DND-41 (cell line): ENCODE data around the gene OR2AE1.

ENCODE experiments used
- ATAC-seq: fragments of 200-7000 bp; cut with Tn5 transposase; 3 replicates; pipeline ENCODE4 v1.9.1; 2021; ENCODE audit warnings: low read depth; ENCODE audit not compliant: insufficient read depth
- DNase-seq: peaks from one replicate; pipeline ENCODE4 v3.0.0-alpha.2; 2020
- H2AFZ ChIP-seq: 2 replicates; pipeline ENCODE4 v1.6.0; 2012; ENCODE audit warnings: low read depth, low read length
- H3K27ac ChIP-seq: 2 replicates; pipeline ENCODE4 v1.5.1; 2012; ENCODE audit warnings: low read length, inconsistent platforms
- H3K27me3 ChIP-seq: fragments of 200-600 bp; sonication (generic); 2 replicates; pipeline ENCODE4 v1.6.0; 2012; ENCODE audit warnings: low read length, mild to moderate bottlenecking, inconsistent platforms; ENCODE audit not compliant: insufficient read depth, poor library complexity
- H3K36me3 ChIP-seq: 2 replicates; pipeline ENCODE4 v1.5.1; 2012; ENCODE audit warnings: low read length, inconsistent platforms; ENCODE audit not compliant: insufficient read depth
- H3K4me1 ChIP-seq: 2 replicates; pipeline ENCODE4 v1.5.1; 2012; ENCODE audit warnings: mild to moderate bottlenecking, low read length; ENCODE audit not compliant: insufficient read depth
- H3K4me2 ChIP-seq: 2 replicates; pipeline ENCODE4 v1.6.0; 2012; ENCODE audit warnings: mild to moderate bottlenecking, moderate library complexity, low read length, inconsistent platforms; ENCODE audit not compliant: insufficient read depth
- H3K4me3 ChIP-seq, 2 experiments: fragments of 200-600 bp in 1 of 2; shearing (Covaris generic) in 1 of 2; 2 replicates each; pipeline ENCODE4 v1.5.1; 2012 to 2016; ENCODE audit warnings: inconsistent platforms in 2 of 2, low read length in 2 of 2, mild to moderate bottlenecking in 2 of 2, low read depth in 1 of 2, moderate library complexity in 1 of 2
- H3K79me2 ChIP-seq: 2 replicates; pipeline ENCODE4 v1.6.0; 2012; ENCODE audit warnings: low read length, inconsistent platforms; ENCODE audit not compliant: insufficient read depth
- H3K9ac ChIP-seq: 2 replicates; pipeline ENCODE4 v1.6.0; 2012; ENCODE audit warnings: low read depth, mild to moderate bottlenecking, inconsistent platforms, low read length, moderate library complexity
- H3K9me3 ChIP-seq: 2 replicates; pipeline ENCODE4 v1.5.1; 2012; ENCODE audit warnings: low read length, moderate library complexity, mild to moderate bottlenecking, inconsistent platforms; ENCODE audit not compliant: insufficient read depth, severe bottlenecking
- H4K20me1 ChIP-seq: 2 replicates; pipeline ENCODE4 v1.6.0; 2012; ENCODE audit warnings: low read length; ENCODE audit not compliant: insufficient read depth
- EZH2 ChIP-seq: IDR thresholded peaks from 3 replicates; pipeline ENCODE4 v1.6.1; 2012; ENCODE audit warnings: borderline replicate concordance, low read depth, mild to moderate bottlenecking, moderate library complexity, low read length, inconsistent platforms; ENCODE audit not compliant: severe bottlenecking
- TF ChIP-seq, protein P1 (sequence below): IDR thresholded peaks from 2 replicates; pipeline ENCODE4 v1.5.1; 2012; ENCODE audit warnings: borderline replicate concordance, low read length, moderate library complexity, mild to moderate bottlenecking; ENCODE audit not compliant: poor library complexity, severe bottlenecking; ENCODE audit errors: extremely low read depth

The OR2AE1 gene, protein sequence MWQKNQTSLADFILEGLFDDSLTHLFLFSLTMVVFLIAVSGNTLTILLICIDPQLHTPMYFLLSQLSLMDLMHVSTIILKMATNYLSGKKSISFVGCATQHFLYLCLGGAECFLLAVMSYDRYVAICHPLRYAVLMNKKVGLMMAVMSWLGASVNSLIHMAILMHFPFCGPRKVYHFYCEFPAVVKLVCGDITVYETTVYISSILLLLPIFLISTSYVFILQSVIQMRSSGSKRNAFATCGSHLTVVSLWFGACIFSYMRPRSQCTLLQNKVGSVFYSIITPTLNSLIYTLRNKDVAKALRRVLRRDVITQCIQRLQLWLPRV

DNA sequence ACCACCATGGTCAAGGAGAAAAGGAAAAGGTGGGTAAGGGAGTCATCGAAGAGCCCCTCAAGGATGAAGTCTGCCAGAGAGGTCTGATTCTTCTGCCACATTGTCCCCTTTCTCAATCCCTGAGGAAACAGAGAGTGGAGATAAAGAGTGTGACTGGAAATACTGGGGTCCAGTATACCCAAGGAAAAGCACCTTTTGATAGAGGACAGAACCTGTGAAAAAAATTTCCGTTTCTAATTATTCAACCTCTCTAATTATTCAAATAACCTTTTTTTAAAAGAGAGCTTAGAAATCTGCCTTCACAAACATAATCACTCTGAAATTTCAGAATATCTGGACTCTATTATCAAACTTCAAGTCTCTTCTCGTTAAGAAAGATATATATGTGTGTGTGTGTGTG lies at the start of gene OR2AE1:
Gene OR2AE1 (minus strand): TSS at position 101 of the 400 bp plus-strand sequence. CDS start 0 bp downstream, at position 101.
- H2AFZ ChIP-seq: no peak within 1 kb of the TSS
- H3K4me2 ChIP-seq: no peak within 1 kb of the TSS
- no peaks in the 10 kb centered on the region for H3K36me3 ChIP-seq
- DNase-seq (no peak), ATAC-seq (no peak)
- H4K20me1 ChIP-seq: no peaks in the 10 kb centered on the region
- H3K9me3 ChIP-seq: no peaks in the 10 kb centered on the region
- H3K9ac ChIP-seq: no peak within 1 kb of the TSS
- no peaks in the 10 kb centered on the region for H3K27me3 ChIP-seq
- no peak within 1 kb of the TSS for H3K4me3 ChIP-seq
- no peaks in the 10 kb centered on the region for H3K79me2 ChIP-seq
- H3K27ac ChIP-seq: no peak within 1 kb of the TSS
- H3K4me1 ChIP-seq: no peaks in the 10 kb centered on the region
- TF ChIP-seq, protein P1, sequence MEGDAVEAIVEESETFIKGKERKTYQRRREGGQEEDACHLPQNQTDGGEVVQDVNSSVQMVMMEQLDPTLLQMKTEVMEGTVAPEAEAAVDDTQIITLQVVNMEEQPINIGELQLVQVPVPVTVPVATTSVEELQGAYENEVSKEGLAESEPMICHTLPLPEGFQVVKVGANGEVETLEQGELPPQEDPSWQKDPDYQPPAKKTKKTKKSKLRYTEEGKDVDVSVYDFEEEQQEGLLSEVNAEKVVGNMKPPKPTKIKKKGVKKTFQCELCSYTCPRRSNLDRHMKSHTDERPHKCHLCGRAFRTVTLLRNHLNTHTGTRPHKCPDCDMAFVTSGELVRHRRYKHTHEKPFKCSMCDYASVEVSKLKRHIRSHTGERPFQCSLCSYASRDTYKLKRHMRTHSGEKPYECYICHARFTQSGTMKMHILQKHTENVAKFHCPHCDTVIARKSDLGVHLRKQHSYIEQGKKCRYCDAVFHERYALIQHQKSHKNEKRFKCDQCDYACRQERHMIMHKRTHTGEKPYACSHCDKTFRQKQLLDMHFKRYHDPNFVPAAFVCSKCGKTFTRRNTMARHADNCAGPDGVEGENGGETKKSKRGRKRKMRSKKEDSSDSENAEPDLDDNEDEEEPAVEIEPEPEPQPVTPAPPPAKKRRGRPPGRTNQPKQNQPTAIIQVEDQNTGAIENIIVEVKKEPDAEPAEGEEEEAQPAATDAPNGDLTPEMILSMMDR: no peak
- no peak for TF ChIP-seq EZH2

DNA sequence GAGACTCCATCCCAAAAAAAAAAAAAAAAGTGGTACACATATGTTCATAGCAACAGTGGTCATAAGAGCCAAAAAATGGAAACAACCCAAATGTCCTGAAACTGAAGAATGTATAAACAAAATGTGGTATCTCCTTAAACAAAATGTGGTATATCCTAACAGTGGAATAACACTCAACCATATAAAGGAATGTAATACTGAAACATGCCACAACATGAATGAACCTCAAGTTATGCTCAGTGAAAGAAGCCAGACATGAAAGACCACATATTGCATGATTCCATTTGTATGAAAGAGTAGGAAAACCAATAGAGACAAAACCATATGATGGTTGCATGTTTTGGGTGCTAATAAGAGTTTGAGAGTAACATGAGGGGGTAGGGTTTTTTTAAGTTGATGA lies 49.5 kb upstream of the OR2AE1 start:
- Histone ChIP-seq H3K27me3 (peaks cover 25% of the 10 kb centered on the region), H3K27ac (no peak overlapping the region), H3K36me3 (no peaks in the 10 kb centered on the region), H3K9me3 (no peaks in the 10 kb centered on the region), H3K4me2 (no peak overlapping the region), H2AFZ (no peak overlapping the region), H3K4me3 (no peak overlapping the region), H4K20me1 (no peaks in the 10 kb centered on the region), H3K9ac (no peak overlapping the region), H3K79me2 (no peaks in the 10 kb centered on the region), H3K4me1 (peaks cover 10% of the 10 kb centered on the region)
- DNase-seq (no peak), ATAC-seq (no peak)
- TF ChIP-seq, protein P1: no peak
- no peak for TF ChIP-seq EZH2

DNA sequence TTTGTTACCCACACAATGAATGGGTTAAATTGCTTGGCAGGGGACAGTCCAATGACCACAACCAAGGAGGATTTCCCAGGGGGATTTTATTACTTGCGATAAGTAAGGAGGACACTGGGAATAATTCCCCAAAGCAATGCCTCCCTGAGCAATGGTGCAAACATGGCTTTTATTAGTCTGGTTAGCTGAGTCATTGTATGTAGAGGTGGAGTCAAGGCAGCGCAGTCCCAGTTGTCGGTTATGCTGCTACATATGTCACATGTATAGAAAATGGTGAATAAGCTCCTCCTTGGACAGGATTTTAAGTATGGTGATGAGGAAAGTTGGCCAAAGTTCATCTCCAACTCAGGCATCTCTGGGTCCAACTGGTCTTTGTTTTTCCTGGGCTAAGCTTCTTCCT lies 46.4 kb upstream of the OR2AE1 start:
- H3K79me2 ChIP-seq: peaks cover 25% of the 10 kb centered on the region
- no peak for ATAC-seq
- no peak overlapping the region for H3K4me2 ChIP-seq
- TF ChIP-seq EZH2: no peak
- TF ChIP-seq, protein P1: no peak
- H4K20me1 ChIP-seq: peaks cover 3% of the 10 kb centered on the region
- no peak overlapping the region for H2AFZ ChIP-seq
- no peak for DNase-seq
- peaks cover 11% of the 10 kb centered on the region for H3K27me3 ChIP-seq
- H3K4me3 ChIP-seq: no peak overlapping the region
- H3K9ac ChIP-seq: no peak overlapping the region
- no peaks in the 10 kb centered on the region; the same call in 1 of the 2 replicates for H3K36me3 ChIP-seq
- H3K9me3 ChIP-seq: peaks cover 4% of the 10 kb centered on the region
- H3K4me1 ChIP-seq: peaks cover 17% of the 10 kb centered on the region
- no peak overlapping the region for H3K27ac ChIP-seq
